Transverse colon (tissue), 3 donors: ENCODE data around the gene RPS6KA3.
"Not testable (repeated sequence)": the region's sequence is repeated elsewhere in the genome, so short reads cannot be mapped to it uniquely, and the experiment has no call there.

Source experiments
- EP300 ChIP-seq: sonication (generic); formaldehyde crosslinking; IDR thresholded peaks from one replicate; pipeline ENCODE4 v1.6.1; 2017; ENCODE audit warnings: antibody characterized with exemption, low read depth
- TF ChIP-seq, protein P1 (sequence below), 5 experiments: fragments of 200-600 bp in 3 of 5; fragments of 450-650 bp in 2 of 5; sonication (generic) in 3 of 5; IDR thresholded peaks; 1 replicate in 2 of 5; 2 replicates in 3 of 5; pipeline ENCODE4 v1.5.1; 2016 to 2017; ENCODE audit warnings: antibody characterized with exemption in 5 of 5, inconsistent platforms in 3 of 5, mild to moderate bottlenecking in 2 of 5, moderate library complexity in 1 of 5

DNA sequence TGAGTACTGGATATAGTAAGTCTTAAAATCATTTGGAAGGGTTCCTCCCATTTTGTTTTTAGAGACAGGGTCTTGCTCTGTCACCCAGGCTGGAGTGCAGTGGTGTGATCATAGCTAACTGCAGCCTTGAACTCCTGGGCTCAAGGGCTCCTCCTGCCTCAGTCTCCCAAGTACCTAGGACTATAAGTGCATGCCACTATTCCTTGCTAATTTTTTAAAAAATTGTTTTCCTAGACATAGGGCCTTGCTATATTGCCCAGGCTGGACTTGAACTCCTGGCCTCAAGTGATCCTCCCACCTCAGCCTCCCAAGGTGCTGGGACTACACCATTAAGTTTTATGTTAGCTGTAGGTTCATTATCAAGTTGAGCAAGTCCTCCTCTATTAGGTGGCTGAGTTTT lies 16.6 kb downstream of the RPS6KA3 start:
- TF ChIP-seq, protein P1, sequence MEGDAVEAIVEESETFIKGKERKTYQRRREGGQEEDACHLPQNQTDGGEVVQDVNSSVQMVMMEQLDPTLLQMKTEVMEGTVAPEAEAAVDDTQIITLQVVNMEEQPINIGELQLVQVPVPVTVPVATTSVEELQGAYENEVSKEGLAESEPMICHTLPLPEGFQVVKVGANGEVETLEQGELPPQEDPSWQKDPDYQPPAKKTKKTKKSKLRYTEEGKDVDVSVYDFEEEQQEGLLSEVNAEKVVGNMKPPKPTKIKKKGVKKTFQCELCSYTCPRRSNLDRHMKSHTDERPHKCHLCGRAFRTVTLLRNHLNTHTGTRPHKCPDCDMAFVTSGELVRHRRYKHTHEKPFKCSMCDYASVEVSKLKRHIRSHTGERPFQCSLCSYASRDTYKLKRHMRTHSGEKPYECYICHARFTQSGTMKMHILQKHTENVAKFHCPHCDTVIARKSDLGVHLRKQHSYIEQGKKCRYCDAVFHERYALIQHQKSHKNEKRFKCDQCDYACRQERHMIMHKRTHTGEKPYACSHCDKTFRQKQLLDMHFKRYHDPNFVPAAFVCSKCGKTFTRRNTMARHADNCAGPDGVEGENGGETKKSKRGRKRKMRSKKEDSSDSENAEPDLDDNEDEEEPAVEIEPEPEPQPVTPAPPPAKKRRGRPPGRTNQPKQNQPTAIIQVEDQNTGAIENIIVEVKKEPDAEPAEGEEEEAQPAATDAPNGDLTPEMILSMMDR (IDR thresholded peaks at IDR 0.05), result not testable (repeated sequence)
- not testable (repeated sequence) for TF ChIP-seq EP300
